Neural progenitor cell (in vitro differentiated cells): Measurements from ENCODE around the gene ZNF628. TPM values are rescaled to one million over a fixed set of nuclear protein-coding genes. Genes with fewer than 3 reads are reported as not detected.

Experiments
- DNase-seq: peaks from one replicate; pipeline ENCODE4 v3.0.0-alpha.2; 2016; ENCODE audit warnings: low spot score
- H2AFZ ChIP-seq: fragments of 200-600 bp; sonication (generic); replicated peaks from 2 replicates; pipeline ENCODE4 v1.6.1; 2016; ENCODE audit warnings: antibody characterized with exemption
- H3F3A ChIP-seq: fragments of 200-600 bp; sonication (generic); 2 replicates; pipeline ENCODE4 v1.6.1; 2016; ENCODE audit warnings: antibody characterized with exemption, low read depth
- H3K27ac ChIP-seq: fragments of 200-600 bp; sonication (generic); 2 replicates; pipeline ENCODE4 v1.5.1; 2016; ENCODE audit warnings: mild to moderate bottlenecking
- H3K27me3 ChIP-seq: fragments of 200-600 bp; sonication (generic); 2 replicates; pipeline ENCODE4 v1.6.1; 2016; ENCODE audit warnings: mild to moderate bottlenecking, moderate library complexity
- H3K36me3 ChIP-seq: fragments of 200-600 bp; sonication (generic); 2 replicates; pipeline ENCODE4 v1.5.1; 2016
- H3K4me1 ChIP-seq: fragments of 200-600 bp; sonication (generic); 2 replicates; pipeline ENCODE4 v1.6.1; 2016; ENCODE audit warnings: mixed run types
- H3K4me2 ChIP-seq: fragments of 200-600 bp; sonication (generic); 2 replicates; pipeline ENCODE4 v1.6.1; 2016
- H3K4me3 ChIP-seq: fragments of 200-600 bp; sonication (generic); 2 replicates; pipeline ENCODE4 v1.5.1; 2016
- H3K79me2 ChIP-seq: fragments of 200-600 bp; sonication (generic); 2 replicates; pipeline ENCODE4 v1.6.1; 2016; ENCODE audit warnings: low read depth
- H3K9ac ChIP-seq: fragments of 200-600 bp; sonication (generic); 2 replicates; pipeline ENCODE4 v1.6.1; 2016
- H3K9me3 ChIP-seq: fragments of 200-600 bp; sonication (generic); 2 replicates; pipeline ENCODE4 v1.5.1; 2016; ENCODE audit warnings: low read depth
- H4K20me1 ChIP-seq: fragments of 200-600 bp; sonication (generic); 2 replicates; pipeline ENCODE4 v1.6.1; 2016; ENCODE audit warnings: low read depth
- H3K27ac Mint-ChIP-seq: 3 replicates; pipeline ENCODE4 v1.8.0; 2021; ENCODE audit warnings: mixed read lengths
- H3K27me3 Mint-ChIP-seq: 2 replicates; pipeline ENCODE4 v1.8.0; 2022; ENCODE audit warnings: low read depth, mild to moderate bottlenecking, inconsistent platforms, moderate library complexity, mixed read lengths; ENCODE audit not compliant: insufficient read depth
- H3K36me3 Mint-ChIP-seq: 3 replicates; pipeline ENCODE4 v1.8.0; 2021; ENCODE audit warnings: mixed read lengths
- H3K4me1 Mint-ChIP-seq: 3 replicates; pipeline ENCODE4 v1.8.0; 2021; ENCODE audit warnings: mixed read lengths
- H3K4me3 Mint-ChIP-seq: 3 replicates; pipeline ENCODE4 v1.8.0; 2021; ENCODE audit warnings: mild to moderate bottlenecking, moderate library complexity, mixed read lengths
- H3K9me3 Mint-ChIP-seq: 3 replicates; pipeline ENCODE4 v1.8.0; 2020; ENCODE audit warnings: mixed read lengths
- EZH2 ChIP-seq: fragments of 200-600 bp; sonication (generic); IDR thresholded peaks from 2 replicates; pipeline ENCODE4 v1.6.1; 2017; ENCODE audit warnings: antibody characterized with exemption, mild to moderate bottlenecking, moderate library complexity
- EZH2phosphoT487 ChIP-seq: fragments of 200-600 bp; sonication (generic); IDR thresholded peaks from 2 replicates; pipeline ENCODE4 v1.6.1; 2017; ENCODE audit warnings: antibody characterized with exemption
- total RNA-seq: library from RNA; depleted of rRNA; stranded (reverse); fragments of >200 nt; gene quantifications from 2 replicates; pipeline ENCODE4 v1.2.3, GENCODE V29; 2015; ENCODE audit warnings: low replicate concordance
- TF ChIP-seq, protein P1 (sequence below): fragments of 200-600 bp; sonication (generic); IDR thresholded peaks from 2 replicates; pipeline ENCODE4 v1.5.1; 2017; ENCODE audit warnings: antibody characterized with exemption, mild to moderate bottlenecking

ZNF628 gene
- total RNA-seq, 1 donor from 2014 or later = not detected

DNA sequence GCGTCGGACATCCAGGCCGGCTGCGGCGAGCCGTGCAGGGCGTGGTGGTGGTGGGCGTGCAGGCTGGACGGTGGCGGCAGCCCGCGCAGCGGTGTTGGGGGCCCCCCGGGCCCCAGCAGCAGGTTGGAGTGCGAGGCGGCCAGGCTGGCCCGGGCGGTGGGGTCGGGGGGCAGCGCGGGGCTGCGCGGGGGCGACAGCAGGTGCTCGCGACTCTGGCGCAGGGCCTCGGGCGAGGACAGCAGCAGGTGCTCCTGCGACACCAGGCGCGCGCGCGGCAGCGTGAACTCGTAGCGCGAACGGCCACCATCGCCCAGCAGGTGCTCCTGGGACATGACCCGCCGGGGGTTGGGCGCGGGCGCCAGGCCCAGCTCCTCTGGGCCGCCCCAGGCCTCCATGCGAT is 43.1 kb upstream of the ZNF628 start:
- H3K4me3 ChIP-seq = no peak overlapping the region
- no peaks in the 10 kb centered on the region for H3K36me3 ChIP-seq
- no peak overlapping the region for H3K27ac ChIP-seq
- H3K4me1 ChIP-seq = no peaks in the 10 kb centered on the region
- Mint-ChIP-seq H3K4me3 (no peak overlapping the region), H3K9me3 (peaks cover 2% of the 10 kb centered on the region), H3K27me3 (peaks cover 17% of the 10 kb centered on the region), H3K4me1 (no peaks in the 10 kb centered on the region), H3K36me3 (peaks cover 4% of the 10 kb centered on the region), H3K27ac (no peak overlapping the region)
- H3K4me2 ChIP-seq = no peak overlapping the region
- peaks cover 20% of the 10 kb centered on the region for H3F3A ChIP-seq
- no peak overlapping the region for H2AFZ ChIP-seq
- H4K20me1 ChIP-seq = peaks cover 9% of the 10 kb centered on the region
- H3K9me3 ChIP-seq = no peaks in the 10 kb centered on the region
- no peaks in the 10 kb centered on the region for H3K79me2 ChIP-seq
- H3K27me3 ChIP-seq = peaks cover 13% of the 10 kb centered on the region
- no peak for DNase-seq
- TF ChIP-seq, protein P1, sequence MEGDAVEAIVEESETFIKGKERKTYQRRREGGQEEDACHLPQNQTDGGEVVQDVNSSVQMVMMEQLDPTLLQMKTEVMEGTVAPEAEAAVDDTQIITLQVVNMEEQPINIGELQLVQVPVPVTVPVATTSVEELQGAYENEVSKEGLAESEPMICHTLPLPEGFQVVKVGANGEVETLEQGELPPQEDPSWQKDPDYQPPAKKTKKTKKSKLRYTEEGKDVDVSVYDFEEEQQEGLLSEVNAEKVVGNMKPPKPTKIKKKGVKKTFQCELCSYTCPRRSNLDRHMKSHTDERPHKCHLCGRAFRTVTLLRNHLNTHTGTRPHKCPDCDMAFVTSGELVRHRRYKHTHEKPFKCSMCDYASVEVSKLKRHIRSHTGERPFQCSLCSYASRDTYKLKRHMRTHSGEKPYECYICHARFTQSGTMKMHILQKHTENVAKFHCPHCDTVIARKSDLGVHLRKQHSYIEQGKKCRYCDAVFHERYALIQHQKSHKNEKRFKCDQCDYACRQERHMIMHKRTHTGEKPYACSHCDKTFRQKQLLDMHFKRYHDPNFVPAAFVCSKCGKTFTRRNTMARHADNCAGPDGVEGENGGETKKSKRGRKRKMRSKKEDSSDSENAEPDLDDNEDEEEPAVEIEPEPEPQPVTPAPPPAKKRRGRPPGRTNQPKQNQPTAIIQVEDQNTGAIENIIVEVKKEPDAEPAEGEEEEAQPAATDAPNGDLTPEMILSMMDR = no peak
- no peak overlapping the region for H3K9ac ChIP-seq

GRCh38 chr19:55434356-55434919 is 42.0 kb upstream of the ZNF628 start:
- H3K4me3 ChIP-seq = no peak overlapping the region
- H3K4me1 Mint-ChIP-seq = no peaks in the 10 kb centered on the region
- H3K27ac ChIP-seq = no peak overlapping the region
- peaks cover 12% of the 10 kb centered on the region for H4K20me1 ChIP-seq
- peaks cover 4% of the 10 kb centered on the region for H3K36me3 Mint-ChIP-seq
- H3F3A ChIP-seq = peaks cover 21% of the 10 kb centered on the region
- H3K27ac Mint-ChIP-seq = no peak overlapping the region
- H2AFZ ChIP-seq = no peak overlapping the region
- no peaks in the 10 kb centered on the region for H3K36me3 ChIP-seq
- H3K27me3 ChIP-seq = peaks cover 25% of the 10 kb centered on the region
- no peaks in the 10 kb centered on the region for H3K79me2 ChIP-seq
- no peak overlapping the region for H3K9ac ChIP-seq
- H3K27me3 Mint-ChIP-seq = peaks cover 27% of the 10 kb centered on the region
- no peak overlapping the region for H3K4me2 ChIP-seq
- TF ChIP-seq, protein P1 = no peak
- TF ChIP-seq EZH2 = no peak
- TF ChIP-seq EZH2phosphoT487 = no peak
- no peaks in the 10 kb centered on the region for H3K4me1 ChIP-seq
- H3K9me3 Mint-ChIP-seq = peaks cover 7% of the 10 kb centered on the region
- H3K4me3 Mint-ChIP-seq = no peak overlapping the region
- H3K9me3 ChIP-seq = no peaks in the 10 kb centered on the region
- no peak for DNase-seq

DNA sequence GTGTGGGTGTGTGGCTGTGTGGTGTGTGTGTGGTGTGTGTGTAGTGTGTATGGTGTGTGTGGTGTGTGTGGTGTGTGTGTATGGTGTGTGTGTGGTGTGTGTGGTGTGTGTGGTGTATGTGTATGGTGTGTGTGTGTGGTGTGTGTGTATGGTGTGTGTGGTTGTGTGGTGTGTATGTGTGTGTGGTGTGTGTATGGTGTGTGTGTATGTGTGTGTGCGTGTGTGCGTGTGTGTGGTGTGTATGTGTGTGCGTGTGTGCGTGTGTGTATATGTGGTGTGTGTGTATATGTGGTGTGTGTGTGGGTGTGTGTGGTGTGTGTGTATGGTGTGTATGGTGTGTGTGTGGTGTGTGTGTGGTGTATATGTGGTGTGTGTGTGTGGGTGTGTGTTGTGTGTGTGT is 41.4 kb upstream of the ZNF628 start:
- H4K20me1 ChIP-seq = peaks cover 16% of the 10 kb centered on the region
- no peak overlapping the region for H2AFZ ChIP-seq
- no peaks in the 10 kb centered on the region for H3K4me1 ChIP-seq
- H3K4me2 ChIP-seq = no peak overlapping the region
- H3K36me3 ChIP-seq = no peaks in the 10 kb centered on the region
- TF ChIP-seq EZH2phosphoT487 = no peak
- TF ChIP-seq, protein P1 = no peak
- TF ChIP-seq EZH2 = no peak
- no peak overlapping the region for H3K27ac Mint-ChIP-seq
- no peak overlapping the region for H3K9ac ChIP-seq
- H3K4me3 ChIP-seq = no peak overlapping the region
- peaks cover 2% of the 10 kb centered on the region for H3K4me1 Mint-ChIP-seq
- no peak overlapping the region for H3K27ac ChIP-seq
- H3K9me3 ChIP-seq = no peaks in the 10 kb centered on the region
- no peaks in the 10 kb centered on the region for H3K79me2 ChIP-seq
- H3K27me3 ChIP-seq = peaks cover 31% of the 10 kb centered on the region
- peaks cover 22% of the 10 kb centered on the region for H3F3A ChIP-seq
- peaks cover 4% of the 10 kb centered on the region for H3K36me3 Mint-ChIP-seq
- peaks cover 8% of the 10 kb centered on the region for H3K9me3 Mint-ChIP-seq
- no peak for DNase-seq
- peaks cover 32% of the 10 kb centered on the region for H3K27me3 Mint-ChIP-seq
- no peak overlapping the region for H3K4me3 Mint-ChIP-seq
